K562 (cell line): ENCODE measurements around the gene DRGX. TPM values are rescaled to one million over a fixed set of nuclear protein-coding genes. Genes with fewer than 3 reads are reported as not detected.

Source experiments
- ATAC-seq: fragments of 200-7000 bp; cut with Tn5 transposase; 3 replicates; pipeline ENCODE4 v1.9.1; 2020; ENCODE audit warnings: moderate library complexity
- BruUV-seq: library from RNA; stranded (reverse); fragments of 400-500 nt; replicated peaks from 2 replicates; lab custom pipeline; 2021; lab: Mats Ljungman, UMichigan
- CTCF ChIA-PET: fragments of 300-600 bp; formaldehyde crosslinking; extraction: SDS; loops from one replicate; lab custom pipeline; 2021; ENCODE audit warnings: low intra/inter-chr PET ratio; lab: Yijun Ruan, JAX
- POLR2A ChIA-PET: fragments of 300-600, 350-650 bp; sonication (Branson Sonifier 250); formaldehyde crosslinking; extraction: SDS; loops from one replicate; lab custom pipeline; 2021; ENCODE audit warnings: antibody characterized with exemption, inconsistent platforms; lab: Yijun Ruan, JAX
- DNase-seq, 4 experiments: peaks; one replicate each; pipeline versions ENCODE4 v3.0.0 to v3.0.0-alpha.2; 2011 to 2018; ENCODE audit warnings: low spot score in 3 of 4, mixed read lengths in 3 of 4; ENCODE audit errors: extremely low read depth in 1 of 4
- FAIRE-seq: peaks from 2 replicates; lab custom pipeline; 2011; peaks lifted over from hg19 to GRCh38; lab: Jason Lieb, UNC
- H2AFZ ChIP-seq: 2 replicates; pipeline ENCODE4 v1.6.0; 2011; ENCODE audit warnings: low read depth, low read length, control low read depth, inconsistent platforms
- H3K27ac ChIP-seq: fragments of 200-600 bp; 3 replicates; pipeline ENCODE4 v1.8.0; 2011; ENCODE audit warnings: low read depth, mild to moderate bottlenecking, control low read depth, inconsistent platforms, low read length, moderate library complexity, mixed read lengths; ENCODE audit errors: extremely low read depth
- H3K27me3 ChIP-seq, 2 experiments: fragments of 300-600 bp in 1 of 2; 2 replicates in 1 of 2; 3 replicates in 1 of 2; pipeline versions ENCODE4 v1.6.0 to v1.8.0; 2011; ENCODE audit warnings: inconsistent platforms in 2 of 2, low read length in 2 of 2, mild to moderate bottlenecking in 1 of 2, mixed read lengths in 1 of 2, moderate library complexity in 1 of 2; ENCODE audit not compliant: control insufficient read depth in 2 of 2, insufficient read depth in 2 of 2
- H3K36me3 ChIP-seq: fragments of 300-600 bp; 3 replicates; pipeline ENCODE4 v1.8.0; 2011; ENCODE audit warnings: mild to moderate bottlenecking, low read length, inconsistent platforms; ENCODE audit not compliant: control insufficient read depth, insufficient read depth
- H3K4me1 ChIP-seq, 2 experiments: fragments of 200-600 bp in 1 of 2; replicated peaks in 1 of 2; 2 replicates in 1 of 2; 3 replicates in 1 of 2; pipeline versions ENCODE4 v1.5.1 to v1.8.0; 2011; ENCODE audit warnings: inconsistent platforms in 2 of 2, low read length in 2 of 2, mild to moderate bottlenecking in 1 of 2, mixed read lengths in 1 of 2, moderate library complexity in 1 of 2; ENCODE audit not compliant: control insufficient read depth in 2 of 2, insufficient read depth in 2 of 2
- H3K4me2 ChIP-seq: 2 replicates; pipeline ENCODE4 v1.6.1; 2011; ENCODE audit warnings: low read length, control low read depth, inconsistent platforms, mixed read lengths; ENCODE audit not compliant: insufficient read depth
- H3K4me3 ChIP-seq: fragments of 200-600 bp; sonication (generic), shearing (Covaris generic); 2 replicates; pipeline ENCODE4 v1.5.1; 2016; ENCODE audit warnings: control low read depth, inconsistent platforms
- H3K79me2 ChIP-seq: fragments of 200-600 bp; 3 replicates; pipeline ENCODE4 v1.8.0; 2011; ENCODE audit warnings: low read length, inconsistent platforms; ENCODE audit not compliant: control insufficient read depth, insufficient read depth
- H3K9ac ChIP-seq, 2 experiments: 2 replicates each; pipeline versions ENCODE4 v1.6.0 to v1.6.1; 2011; ENCODE audit warnings: low read depth in 2 of 2, low read length in 2 of 2, control low read depth in 1 of 2, inconsistent platforms in 1 of 2, mild to moderate bottlenecking in 1 of 2, mixed read lengths in 1 of 2; ENCODE audit not compliant: insufficient read depth in 1 of 2
- H3K9me1 ChIP-seq: one replicate; pipeline ENCODE4 v1.6.0; 2011; ENCODE audit warnings: inconsistent platforms, mild to moderate bottlenecking, low read length, moderate library complexity; ENCODE audit not compliant: control insufficient read depth, insufficient read depth
- H3K9me3 ChIP-seq: replicated peaks from 2 replicates; pipeline ENCODE4 v1.5.1; 2011; ENCODE audit warnings: low read depth, low read length, inconsistent platforms; ENCODE audit not compliant: control insufficient read depth, insufficient read depth
- H4K20me1 ChIP-seq: replicated peaks from 2 replicates; pipeline ENCODE4 v1.6.1; 2011; ENCODE audit warnings: low read length, inconsistent platforms, mixed read lengths; ENCODE audit not compliant: control insufficient read depth, insufficient read depth
- ELF1 ChIP-seq: fragments of 200-800 bp; sonication (Bioruptor generic); IDR thresholded peaks from 2 replicates; pipeline ENCODE4 v1.6.1; 2016; ENCODE audit warnings: missing genetic modification characterization, missing compliant biosample characterization
- ZBED1 ChIP-seq: IDR thresholded peaks from 2 replicates; pipeline ENCODE4 v1.6.1; 2014
- ZNF316 ChIP-seq: fragments of 450-650 bp; IDR thresholded peaks from 2 replicates; pipeline ENCODE4 v1.6.1; 2016
- WGBS: fragments of 100-300 bp; shearing (Covaris generic); methylation state at CpG from one replicate; pipeline ENCODE4 v1.1.6; 2016; ENCODE audit warnings: low coverage, mixed read lengths; ENCODE audit not compliant: insufficient coverage; ENCODE audit errors: missing lambda C conversion rate; 5-methylcytosine and 5-hydroxymethylcytosine counted together
- in situ Hi-C: fragments of 300-500 bp; cut with MboI; formaldehyde crosslinking; loops from 4 replicates; pipeline ENCODE4 v1.15.0; 2018; ENCODE audit warnings: inconsistent platforms, mixed read lengths
- intact Hi-C: fragments of 100-400 bp; cut with micrococcal nuclease; formaldehyde crosslinking; loops from 2 replicates; pipeline ENCODE4 v1.14.2; 2022
- polyA plus RNA-seq, 8 experiments: library from polyadenylated mRNA; depleted of rRNA in 4 of 8; stranded (reverse) in 5 of 8; unstranded in 3 of 8; fragments of >200 nt; fragmentation: Nextera tagmentation in 2 of 8; fragmentation: Illumina TruSeq in 1 of 8; extraction: Ambion mirVana in 2 of 8; extraction: Trizol in 1 of 8; gene quantifications; 2 replicates each; pipeline versions ENCODE4 v1.2.1 to v1.2.3, GENCODE V29; 2011 to 2014; ENCODE audit warnings: inconsistent platforms in 1 of 8, missing spikeins in 1 of 8
- total RNA-seq, 7 experiments: library from RNA; depleted of rRNA in 6 of 7; stranded (reverse); fragments of >200 nt in 6 of 7; fragmentation: Illumina TruSeq in 2 of 7; extraction: Trizol in 2 of 7; gene quantifications; 2 replicates each; pipeline versions ENCODE4 v1.2.1 to v1.2.3, GENCODE V29; 2011 to 2021; ENCODE audit warnings: low replicate concordance in 1 of 7

Gene DRGX
- total and polyA plus RNA-seq, 9 of the 15 experiments (the other 6 are each of a cell fraction or from before 2014, with no cell fraction given), result not detected

GRCh38 chr10:49322371-49323170 lies 73.3 kb downstream of the DRGX start (continued):
- TF ChIP-seq ELF1 (tag), result no peak

DNA sequence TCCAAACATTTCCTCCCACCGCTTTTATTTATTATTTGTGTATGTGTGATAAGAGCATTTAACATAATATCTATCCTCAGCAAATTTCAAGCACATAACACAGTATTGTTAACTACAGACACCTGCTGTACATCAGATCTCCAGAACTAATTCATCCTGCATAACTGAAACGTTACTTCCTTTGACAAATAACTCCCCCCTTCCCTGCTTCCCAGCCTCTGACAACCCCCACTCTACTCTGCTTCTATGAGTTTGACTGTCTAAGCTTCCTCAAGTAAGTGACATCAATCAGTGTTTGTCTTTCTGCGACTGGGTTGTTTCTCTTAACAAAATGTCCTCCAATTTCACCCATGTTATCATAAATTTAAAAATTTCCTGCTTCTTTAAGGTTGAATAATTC lies 74.9 kb downstream of the DRGX start:
- intact Hi-C loops, result no loop called here
- TF ChIP-seq ZBED1 (no peak), ZNF316 (0 out of 2 replicates have a peak, but pooled peaks have one; percentile 3)
- POLR2A ChIA-PET, result interaction anchor here (1.3 kb wide), 1 partner anchor 14 kb away, joined by 4 read pairs; no protein-coding TSS in a partner anchor

More for the DNA sequence above, 74.9 kb downstream of the DRGX start:
- in situ Hi-C loops, result no loop called here
- H3K9me1 ChIP-seq, result no peaks in the 10 kb centered on the region
- H2AFZ ChIP-seq, result no peak overlapping the region
- peaks cover 25% of the 10 kb centered on the region; the same call in 2 of the 3 replicates for H3K36me3 ChIP-seq
- no peak overlapping the region for H3K27ac ChIP-seq
- DNase-seq (no peak), FAIRE-seq (no peak), ATAC-seq (no peak)
- H4K20me1 ChIP-seq, result no peaks in the 10 kb centered on the region
- WGBS, result 27% methylated on average over 3 of the region's 3 CpGs
- no peaks in the 10 kb centered on the region for H3K79me2 ChIP-seq
- H3K4me2 ChIP-seq, result no peak overlapping the region
- CTCF ChIA-PET, result no interaction called here
- BruUV-seq, result no TSS peak
- no peaks in the 10 kb centered on the region for H3K27me3 ChIP-seq
- H3K9ac ChIP-seq, result no peak overlapping the region
- no peaks in the 10 kb centered on the region for H3K9me3 ChIP-seq
- H3K4me1 ChIP-seq, result no peaks in the 10 kb centered on the region; a peak in 1 of 5 replicates
- no peak overlapping the region for H3K4me3 ChIP-seq
